MCF 10A (cell line): Measurements from ENCODE around the gene ZNF432. TPM values are rescaled to one million over a fixed set of nuclear protein-coding genes. Genes with fewer than 3 reads are reported as not detected.

Experiments used
- BruUV-seq: library from RNA; stranded (reverse); fragments of 400-500 nt; replicated peaks from 2 replicates; lab custom pipeline; 2021; lab: Mats Ljungman, UMichigan
- CTCF ChIA-PET: fragments of 300-600 bp; sonication (Branson Sonifier 250); formaldehyde crosslinking; extraction: SDS; loops from one replicate; lab custom pipeline; 2021; ENCODE audit warnings: antibody characterized with exemption, inconsistent platforms; lab: Yijun Ruan, JAX
- POLR2A ChIA-PET: fragments of 300-600, 350-650 bp; sonication (Branson Sonifier 250); formaldehyde crosslinking; extraction: SDS; loops from one replicate; lab custom pipeline; 2020; ENCODE audit warnings: antibody characterized with exemption, inconsistent platforms; lab: Yijun Ruan, JAX
- DNase-seq: peaks from one replicate; pipeline ENCODE4 v3.0.0-alpha.2; 2018; ENCODE audit not compliant: unreplicated experiment
- H3K27ac Mint-ChIP-seq: one replicate; pipeline ENCODE4 v1.8.0; 2022; ENCODE audit warnings: mild to moderate bottlenecking, low read depth, mixed read lengths; ENCODE audit not compliant: unreplicated experiment
- H3K27me3 Mint-ChIP-seq: one replicate; pipeline ENCODE4 v1.8.0; 2022; ENCODE audit warnings: mixed read lengths; ENCODE audit not compliant: insufficient read depth, unreplicated experiment
- H3K36me3 Mint-ChIP-seq: one replicate; pipeline ENCODE4 v1.8.0; 2022; ENCODE audit warnings: mild to moderate bottlenecking, moderate library complexity, mixed read lengths; ENCODE audit not compliant: insufficient read depth, unreplicated experiment
- H3K4me1 Mint-ChIP-seq: one replicate; pipeline ENCODE4 v1.8.0; 2022; ENCODE audit warnings: mixed read lengths; ENCODE audit not compliant: insufficient read depth, unreplicated experiment
- H3K4me3 Mint-ChIP-seq: one replicate; pipeline ENCODE4 v1.8.0; 2022; ENCODE audit warnings: mild to moderate bottlenecking, moderate library complexity, mixed read lengths; ENCODE audit not compliant: unreplicated experiment
- H3K9me3 Mint-ChIP-seq: one replicate; pipeline ENCODE4 v1.8.0; 2022; ENCODE audit warnings: mixed read lengths; ENCODE audit not compliant: unreplicated experiment
- CTCF ChIP-seq: fragments of 200-600 bp; IDR thresholded peaks from one replicate; pipeline ENCODE4 v1.8.0; 2022; ENCODE audit warnings: antibody characterized with exemption, mild to moderate bottlenecking; ENCODE audit not compliant: unreplicated experiment
- intact Hi-C: fragments of 100-400 bp; cut with micrococcal nuclease; formaldehyde crosslinking; loops from 2 replicates; pipeline ENCODE4 v1.14.1; 2022
- total RNA-seq: library from RNA; stranded (reverse); gene quantifications from 2 replicates; pipeline ENCODE4 v1.2.3, GENCODE V29; 2022

Gene ZNF432
- total RNA-seq, 1 experiment from 2014 or later: 17.2 TPM

GRCh38 chr19:52007451-52007805, 41.2 kb downstream of the ZNF432 start:
- TF ChIP-seq CTCF: no peak
- intact Hi-C loops: no loop called here
- H3K4me1 Mint-ChIP-seq: peaks cover 8% of the 10 kb centered on the region
- H3K27ac Mint-ChIP-seq: peak overlapping the region; percentile 98
- peaks cover 19% of the 10 kb centered on the region for H3K9me3 Mint-ChIP-seq
- CTCF ChIA-PET: no interaction called here
- no TSS peak for BruUV-seq
- POLR2A ChIA-PET: interaction anchor here (0.7 to 2.9 kb wide), 12 partner anchors 9 to 261 kb away, joined by 3 to 31 read pairs (median 4); partner anchors contain the start of genes PPP2R1A, ZNF350, ZNF432 and ZNF614
- peak overlapping the region; percentile 99 for H3K4me3 Mint-ChIP-seq
- no peak for DNase-seq
- no peaks in the 10 kb centered on the region for H3K27me3 Mint-ChIP-seq
- peaks cover 32% of the 10 kb centered on the region for H3K36me3 Mint-ChIP-seq

GRCh38 chr19:51994048-51994644, 54.5 kb downstream of the ZNF432 start:
- H3K27me3 Mint-ChIP-seq: no peaks in the 10 kb centered on the region
- CTCF ChIA-PET: no interaction called here
- H3K4me1 Mint-ChIP-seq: no peaks in the 10 kb centered on the region
- no peak for DNase-seq
- no peak overlapping the region for H3K27ac Mint-ChIP-seq
- BruUV-seq: no TSS peak
- POLR2A ChIA-PET: no interaction called here
- H3K4me3 Mint-ChIP-seq: no peak overlapping the region
- TF ChIP-seq CTCF: no peak
- H3K9me3 Mint-ChIP-seq: peaks cover 16% of the 10 kb centered on the region
- H3K36me3 Mint-ChIP-seq: peaks cover 71% of the 10 kb centered on the region
- intact Hi-C loops: no loop called here

- no peaks in the 10 kb centered on the region for H3K4me1 Mint-ChIP-seq
- H3K9me3 Mint-ChIP-seq: peaks cover 23% of the 10 kb centered on the region
- intact Hi-C loops: no loop called here
- ChIA-PET POLR2A (no interaction called here), CTCF (no interaction called here)
- no peak for DNase-seq
- no peak for TF ChIP-seq CTCF
- H3K4me3 Mint-ChIP-seq: no peak overlapping the region
- H3K27ac Mint-ChIP-seq: no peak overlapping the region
- H3K27me3 Mint-ChIP-seq: no peaks in the 10 kb centered on the region
- peaks cover 64% of the 10 kb centered on the region for H3K36me3 Mint-ChIP-seq
- no TSS peak for BruUV-seq
These were observed 55.2 kb downstream of the ZNF432 start for GRCh38 chr19:51993422-51993821.

- ChIA-PET CTCF (no interaction called here), POLR2A (interaction anchor here (0.7 to 1.4 kb wide), 5 partner anchors 19 to 42 kb away, joined by 3 to 7 read pairs (median 4); partner anchors contain the start of genes ZNF614 and ZNF615)
- Mint-ChIP-seq H3K9me3 (peaks cover 29% of the 10 kb centered on the region), H3K27me3 (no peaks in the 10 kb centered on the region), H3K4me1 (no peaks in the 10 kb centered on the region), H3K4me3 (peak within 1 kb of the TSS; percentile 88), H3K27ac (peak within 1 kb of the TSS; percentile 96), H3K36me3 (peaks cover 22% of the 10 kb centered on the region)
- intact Hi-C loops: loop anchor here (1.0 to 2.0 kb wide), 2 partner anchors 60 to 153 kb away; partner anchors contain the start of genes ZNF613 and ZNF616
- DNase-seq: peak; percentile 94
- BruUV-seq: TSS peak; percentile 65
- TF ChIP-seq CTCF: no peak
These were observed 62.0 kb downstream of the ZNF432 start, which contains the start of gene ZNF350 for GRCh38 chr19:51986309-51987291. Gene ZNF350, minus strand, starts transcription at chr19:51986840. Its CDS starts 12,480 bp downstream, at chr19:51974360.
